ENCODE results near the gene IFNA10.
"Not testable (repeated sequence)": the region's sequence is repeated elsewhere in the genome, so short reads cannot be mapped to it uniquely, and the experiment has no call there.

IFNA10 gene

DNA sequence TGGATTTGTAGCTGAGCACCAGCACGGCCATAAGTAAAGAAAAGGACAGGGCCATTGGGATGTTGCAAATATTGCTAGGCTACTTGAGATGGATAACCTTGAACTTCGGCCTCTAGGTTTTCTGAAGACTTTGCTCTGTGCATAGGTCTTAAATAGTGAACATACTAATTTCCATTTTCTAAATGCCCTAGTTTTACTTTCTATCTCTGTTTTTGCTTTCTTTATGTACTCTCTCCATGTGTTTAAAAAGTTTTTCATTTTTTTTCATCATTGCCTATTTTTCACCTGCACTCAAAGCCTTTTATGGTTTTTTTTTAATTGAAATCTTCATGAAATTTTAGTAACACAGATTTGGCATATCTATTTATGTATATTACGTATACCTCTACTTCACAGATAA lies at the start of gene IFNA10:
Gene IFNA10, minus strand, starts transcription at position 101 of the 400 bp plus-strand sequence. Its CDS starts 46 bp downstream, at position 55.
- DNase-seq, result not testable (repeated sequence)

GRCh38 chr9:21255538-21256212 lies 48.7 kb upstream of the IFNA10 start:
- DNase-seq, result no peak

DNA sequence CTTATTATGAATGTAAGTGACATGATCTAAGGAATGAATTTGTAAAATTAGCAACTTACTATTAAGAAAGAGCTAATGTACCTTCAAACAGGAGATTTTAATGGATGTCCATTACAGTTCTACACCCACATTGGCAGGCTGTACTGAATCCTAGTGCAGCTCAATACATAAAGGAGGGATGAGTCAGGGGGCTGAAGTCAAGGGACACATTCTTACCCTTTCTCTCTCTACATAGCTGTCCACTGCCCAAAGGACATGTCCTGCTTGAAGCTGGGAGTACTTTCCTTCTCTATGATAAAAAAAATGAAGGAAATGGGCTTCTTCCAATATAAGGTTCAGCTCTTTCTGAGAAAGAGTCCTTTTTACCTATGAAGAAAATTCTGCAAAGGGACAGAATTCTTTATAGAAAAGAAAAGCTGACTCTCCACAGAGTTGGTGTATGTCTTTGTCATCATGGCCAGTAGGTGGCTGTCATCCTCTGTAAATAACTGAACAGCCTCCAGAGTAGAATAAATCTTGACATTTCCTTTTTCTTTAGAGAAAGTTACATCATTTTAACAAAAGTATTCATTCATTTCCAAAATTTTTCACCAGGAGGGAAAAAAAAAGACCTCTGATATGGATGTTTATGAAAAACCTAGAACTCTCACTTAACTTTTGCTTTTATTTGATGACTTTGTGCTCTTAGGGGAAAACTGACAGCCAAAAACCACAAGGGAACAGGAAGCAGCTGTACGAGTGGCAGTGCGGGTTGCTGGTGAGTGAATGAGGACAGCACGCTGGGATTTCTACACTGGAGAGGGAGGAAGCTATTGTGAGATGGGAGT lies 46.0 kb upstream of the IFNA10 start:
- peak; percentile 5 for DNase-seq

GRCh38 chr9:21251638-21252037 lies 44.7 kb upstream of the IFNA10 start:
- DNase-seq, result no peak

DNA sequence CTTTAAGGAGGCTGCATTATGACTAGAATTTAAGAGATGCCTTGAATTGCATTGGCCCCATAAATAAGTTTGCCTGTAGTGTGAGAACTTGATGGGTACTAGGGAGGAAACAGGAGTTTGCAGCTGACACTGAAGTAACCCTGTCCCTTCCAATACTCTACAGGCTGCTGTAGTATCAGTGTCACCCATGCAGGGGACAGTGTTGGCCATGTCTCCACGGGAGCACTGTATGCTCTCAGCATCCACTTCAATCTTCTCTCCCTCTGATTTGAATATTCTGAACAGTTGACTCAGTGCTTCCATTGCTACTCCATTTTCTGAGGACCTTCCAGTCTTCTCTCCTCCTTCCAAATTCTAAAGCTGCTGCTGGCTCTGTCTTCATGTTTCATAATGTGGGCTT lies 44.2 kb upstream of the IFNA10 start:
- DNase-seq, result no peak

DNA sequence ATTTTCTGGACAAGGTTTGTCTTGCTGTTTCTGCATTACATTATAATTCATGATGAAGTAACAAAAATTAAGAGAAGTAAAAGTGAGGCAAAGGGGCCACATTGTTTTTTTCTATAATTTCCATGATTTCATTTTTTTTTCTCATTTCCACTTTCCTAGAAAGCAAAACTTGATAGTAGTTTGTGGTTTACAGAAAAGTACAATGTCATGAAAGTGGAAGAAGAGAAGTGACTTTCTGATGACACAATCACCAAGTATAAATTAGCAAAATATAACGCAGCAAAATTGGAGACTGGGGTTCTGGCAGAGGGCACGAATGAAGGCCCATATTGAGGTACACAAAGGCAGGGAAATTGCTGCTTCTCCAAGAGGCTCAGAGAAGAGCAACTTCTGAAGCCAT lies 37.9 kb upstream of the IFNA10 start:
- no peak for DNase-seq

DNA sequence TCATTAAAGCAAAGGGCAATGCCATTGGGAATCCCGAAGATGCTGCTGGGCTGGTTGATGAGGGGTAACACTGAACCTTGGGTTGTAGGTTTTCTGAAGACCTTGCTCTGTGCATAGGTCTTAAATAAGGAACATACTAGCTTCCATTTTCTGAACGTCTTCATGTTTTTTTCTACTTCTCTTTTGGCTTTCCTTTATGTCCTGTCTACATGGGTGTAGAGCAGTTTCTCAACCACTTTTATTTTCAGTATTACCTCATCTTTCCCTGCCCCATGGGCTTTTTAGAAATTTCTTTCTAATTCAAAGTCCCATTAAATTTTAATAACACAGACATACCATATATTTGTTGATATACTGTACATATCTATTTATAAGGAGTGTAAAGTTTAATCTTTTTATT lies 33.0 kb upstream of the IFNA10 start, which contains the start of gene IFNA14:
Gene IFNA14, minus strand, starts transcription at position 95 of the 400 bp plus-strand sequence. Its CDS starts 70 bp downstream, at position 25.
- no peak for DNase-seq

DNA sequence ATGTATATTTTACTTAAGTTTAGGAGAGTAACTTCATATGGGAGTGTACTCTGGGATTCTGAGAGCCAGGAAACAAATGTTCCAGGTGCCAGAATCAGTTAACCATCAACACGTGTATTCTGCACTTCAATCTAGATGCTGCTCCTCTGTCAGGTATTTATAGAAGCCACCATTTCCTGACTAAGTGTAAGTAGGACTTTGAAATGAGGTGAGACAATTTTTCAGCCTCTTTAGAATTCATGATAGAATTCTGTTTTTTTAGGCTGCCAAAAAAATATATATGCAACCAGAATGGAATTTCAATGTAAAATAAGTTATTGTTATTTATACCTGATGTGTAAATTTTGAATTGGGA lies 29.4 kb upstream of the IFNA10 start:
- DNase-seq, result not testable (repeated sequence)

- DNase-seq, result peak; percentile 2
Measured at GRCh38 chr9:21235468-21236359, 28.8 kb upstream of the IFNA10 start.

DNA sequence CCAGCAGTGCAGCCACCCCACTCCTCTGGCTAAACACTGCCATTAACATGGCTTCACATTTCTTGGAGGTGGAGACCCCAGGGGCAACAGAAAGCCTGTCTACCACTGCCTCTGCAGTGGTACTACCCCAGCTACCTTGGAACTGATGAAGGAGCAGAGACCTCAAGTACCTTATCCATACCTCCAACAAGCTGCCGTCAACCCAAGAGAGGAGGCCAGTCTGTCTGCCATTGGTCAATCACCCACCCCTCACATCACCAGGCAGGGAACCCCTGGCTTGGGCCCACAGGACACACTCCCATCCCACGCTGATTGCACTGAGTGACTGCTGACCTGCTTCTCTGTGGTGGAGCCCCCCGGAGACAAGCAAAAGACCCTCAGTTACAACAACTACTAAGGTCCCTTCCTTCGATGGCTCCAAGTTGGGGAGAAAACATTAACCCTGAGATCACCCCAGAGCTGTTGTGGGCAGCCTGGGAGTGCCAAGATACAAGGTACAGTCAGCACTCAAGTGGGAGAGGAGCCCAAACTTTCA lies 27.3 kb upstream of the IFNA10 start:
- DNase-seq, result no peak

DNA sequence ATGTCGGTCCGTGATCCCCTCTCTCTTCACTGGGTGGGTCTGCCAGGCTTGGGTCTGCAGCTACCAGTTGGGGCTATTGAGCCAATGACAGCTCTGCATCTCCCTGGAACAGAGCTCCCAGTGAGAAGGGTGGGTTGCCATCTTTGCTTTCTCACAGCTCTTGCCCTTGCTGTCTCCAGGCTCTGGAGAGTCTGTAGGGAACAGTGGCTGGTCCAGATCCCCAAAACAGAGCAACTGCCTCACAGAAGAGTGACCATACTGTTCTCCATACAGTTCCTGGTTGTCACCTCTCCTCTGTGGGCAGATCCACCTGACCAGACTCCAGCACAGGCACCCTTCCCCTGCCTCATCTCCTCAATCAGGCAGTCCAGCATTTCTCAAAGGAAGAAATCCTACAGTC lies 26.3 kb upstream of the IFNA10 start:
- no peak for DNase-seq

DNA sequence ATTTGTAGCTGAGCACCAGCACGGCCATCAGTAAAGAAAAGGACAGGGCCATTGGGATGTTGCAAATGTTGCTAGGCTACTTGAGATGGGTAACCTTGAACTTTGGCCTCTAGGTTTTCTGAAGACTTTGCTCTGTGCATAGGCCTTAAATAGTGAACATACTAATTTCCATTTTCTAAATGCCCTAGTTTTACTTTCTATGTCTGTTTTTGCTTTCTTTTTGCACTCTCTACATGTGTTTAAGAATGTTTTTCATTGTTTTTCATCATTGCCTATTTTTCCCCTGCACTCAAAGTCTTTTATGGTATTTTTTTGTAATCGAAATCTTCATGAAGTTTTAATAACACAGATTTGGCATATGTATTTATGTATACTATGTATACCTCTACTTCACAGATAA lies 21.2 kb upstream of the IFNA10 start, which contains the start of gene IFNA17:
Gene IFNA17, minus strand, starts transcription at position 101 of the 400 bp plus-strand sequence. Its CDS starts 49 bp downstream, at position 52.
- DNase-seq, result no peak

- DNase-seq, result not testable (repeated sequence)
Measured at GRCh38 chr9:21217211-21217610, 10.3 kb upstream of the IFNA10 start, which contains the start of gene IFNA16. Gene IFNA16, minus strand, starts transcription at chr9:21217311. Its CDS starts 6 bp downstream, at chr9:21217305.

DNA sequence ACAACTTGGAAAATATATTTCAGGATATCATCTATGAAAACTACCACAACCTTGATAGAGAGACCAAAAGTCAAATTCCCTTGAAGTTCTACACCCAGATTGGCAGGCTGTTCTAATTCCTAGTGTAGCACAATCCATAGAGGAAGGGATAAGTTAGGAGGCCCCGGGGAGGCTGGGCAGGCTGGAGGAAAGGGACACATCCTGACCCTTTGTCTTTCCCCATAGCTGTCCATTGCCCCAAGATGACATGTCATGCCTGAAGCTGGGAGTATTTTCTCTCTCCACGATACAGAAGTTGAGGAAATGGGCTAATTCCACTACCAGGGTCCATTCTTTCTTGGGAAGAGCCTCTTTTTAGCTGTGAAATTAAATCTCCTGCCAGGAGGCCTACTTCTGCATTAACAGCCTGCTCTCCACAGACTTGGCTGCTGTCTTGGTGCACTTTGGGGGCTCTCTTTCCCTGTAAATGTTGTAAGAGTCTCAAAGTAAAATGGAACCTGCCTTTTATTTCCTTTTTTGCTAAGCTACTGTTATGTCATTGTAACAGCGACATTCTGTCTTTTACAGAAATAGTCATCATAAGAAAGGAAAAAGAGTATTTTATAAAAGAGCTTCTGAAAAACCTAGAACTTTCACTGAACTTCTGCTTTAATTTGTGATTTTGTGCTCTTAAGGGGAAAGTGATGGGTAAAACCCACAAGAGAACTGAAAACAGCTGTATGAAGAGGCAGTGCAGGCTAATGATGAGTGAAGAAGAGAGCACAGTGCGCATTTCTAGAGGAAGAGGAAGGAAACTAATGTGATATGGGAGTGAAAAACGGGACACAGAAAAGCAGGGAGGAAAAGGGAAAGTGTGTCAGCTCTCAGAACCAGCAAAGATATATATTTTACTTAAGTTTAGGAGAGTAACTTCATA lies 6.7 kb upstream of the IFNA10 start:
- not testable (repeated sequence) for DNase-seq

GRCh38 chr9:21212160-21212559 lies 5.2 kb upstream of the IFNA10 start:
- not testable (repeated sequence) for DNase-seq

DNA sequence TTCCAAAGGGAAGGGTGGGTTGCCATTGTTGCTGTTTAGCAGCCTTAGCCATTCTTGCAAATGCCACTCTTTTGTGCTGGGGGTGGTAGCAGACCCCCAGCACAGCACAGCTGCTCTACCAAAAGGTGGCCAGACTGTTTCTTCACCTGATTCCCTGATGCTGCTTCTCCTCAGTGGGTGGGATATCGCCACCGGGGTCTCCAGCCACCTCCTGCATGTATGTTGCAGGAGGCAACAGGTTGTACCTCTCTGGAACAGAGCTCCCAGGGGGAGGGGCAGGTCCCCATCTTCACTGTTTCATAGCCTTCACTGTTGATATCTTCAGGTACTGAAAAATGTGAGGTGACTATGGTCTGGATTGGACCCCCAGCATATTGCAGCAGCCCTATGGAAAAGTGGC lies 3.8 kb upstream of the IFNA10 start:
- not testable (repeated sequence) for DNase-seq

DNA sequence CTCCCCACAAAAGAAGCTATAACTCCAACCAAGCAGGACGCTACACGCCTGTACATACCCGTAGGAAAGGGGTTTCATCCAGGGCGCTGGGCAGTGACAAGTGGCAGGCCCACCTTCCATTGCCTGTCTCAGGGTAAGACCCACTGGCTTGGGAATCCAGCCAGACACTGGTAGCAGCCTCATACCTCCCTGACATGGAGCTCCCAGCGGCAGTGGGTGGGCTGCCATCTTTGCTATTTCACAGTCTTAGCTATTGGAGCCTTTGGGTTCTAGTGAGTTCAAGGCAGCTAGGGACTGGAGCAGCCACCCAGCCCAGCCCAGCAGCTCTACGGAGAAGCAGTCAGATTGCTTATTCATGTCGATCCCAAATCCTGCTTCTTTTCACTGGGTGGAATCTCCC lies 3.4 kb upstream of the IFNA10 start:
- no peak for DNase-seq

DNA sequence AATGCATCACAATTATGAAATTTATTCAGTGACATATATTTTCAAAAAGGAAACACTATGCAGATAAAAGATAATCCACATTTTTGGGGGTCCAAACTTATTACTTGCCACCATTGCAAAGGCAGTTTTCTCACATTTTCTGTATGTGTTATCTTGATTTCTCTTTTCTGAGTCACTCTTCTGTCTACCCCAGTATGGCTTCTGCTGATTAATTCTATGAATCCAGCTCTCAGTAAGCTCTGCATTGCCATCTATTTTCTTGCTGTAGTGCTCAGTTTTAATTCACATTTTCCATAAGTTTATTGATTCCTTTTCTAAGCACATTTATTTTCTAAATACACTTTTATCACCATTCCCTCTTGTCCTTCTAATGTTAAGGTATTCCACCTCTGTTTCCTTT lies 1.7 kb downstream of the IFNA10 start:
- DNase-seq, result no peak

DNA sequence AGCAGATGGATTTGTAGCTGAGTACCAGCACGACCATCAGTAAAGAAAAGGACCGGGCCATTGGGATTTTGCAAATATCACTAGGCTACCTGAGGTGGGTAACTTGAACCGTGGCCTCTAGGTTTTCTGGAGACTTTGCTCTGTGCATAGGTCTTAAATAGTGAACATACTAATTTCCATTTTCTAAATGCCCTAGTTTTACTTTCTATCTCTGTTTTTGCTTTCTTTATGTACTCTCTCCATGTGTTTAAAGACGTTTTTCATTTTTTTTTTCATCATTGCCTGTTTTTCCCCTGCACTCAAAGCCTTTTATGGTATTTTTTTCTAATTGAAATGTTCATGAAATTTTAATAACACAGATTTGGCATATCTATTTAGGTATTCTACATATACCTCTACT lies 4.8 kb downstream of the IFNA10 start, which contains the start of gene IFNA7:
Gene IFNA7, minus strand, starts transcription at position 101 of the 400 bp plus-strand sequence. Its CDS starts 40 bp downstream, at position 61.
- not testable (repeated sequence) for DNase-seq

GRCh38 chr9:21194867-21195776 lies 11.8 kb downstream of the IFNA10 start:
- DNase-seq, result peak; percentile 1
